Kidney tubule cell (primary cell): ENCODE data around the gene EXOC4.
"Not testable (repeated sequence)": the region's sequence is repeated elsewhere in the genome, so short reads cannot be mapped to it uniquely, and the experiment has no call there.

Source experiments
- DNase-seq: peaks from one replicate; pipeline ENCODE4 v3.0.0-alpha.2; 2018; ENCODE audit warnings: low spot score

EXOC4 gene

DNA sequence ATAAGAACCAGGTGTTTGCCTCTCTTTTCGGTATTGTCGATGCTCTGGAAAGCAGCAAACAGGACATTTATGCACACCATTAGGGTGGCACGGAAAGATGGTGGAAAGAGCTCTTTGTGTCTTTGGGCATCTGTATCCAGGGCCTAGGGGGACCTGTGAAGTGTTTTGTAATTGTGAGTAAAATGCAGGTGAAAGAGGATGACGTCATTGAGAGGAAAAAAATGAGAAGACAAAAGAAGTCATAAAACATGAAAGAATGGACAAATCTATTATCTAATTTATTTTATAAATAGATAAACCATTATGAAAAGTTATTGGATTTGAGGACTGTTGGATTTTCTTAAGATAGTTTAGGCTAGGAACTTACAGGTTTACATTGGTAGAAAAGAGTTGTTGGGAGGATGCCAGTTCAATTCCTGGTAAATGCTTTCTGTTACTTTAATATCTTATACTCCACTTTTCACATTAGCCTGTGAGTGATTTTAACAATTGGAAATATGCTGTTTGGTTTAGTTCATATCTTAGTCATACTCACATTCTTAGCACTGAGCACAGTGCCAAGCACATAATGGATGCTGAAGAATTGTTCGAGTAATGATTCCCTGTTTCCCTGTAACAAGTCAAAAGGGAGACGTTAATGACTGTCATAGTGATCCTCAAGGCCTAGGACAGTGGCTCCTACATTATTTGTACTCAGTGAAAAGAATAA lies 62.6 kb downstream of the EXOC4 start:
- DNase-seq: no peak

DNA sequence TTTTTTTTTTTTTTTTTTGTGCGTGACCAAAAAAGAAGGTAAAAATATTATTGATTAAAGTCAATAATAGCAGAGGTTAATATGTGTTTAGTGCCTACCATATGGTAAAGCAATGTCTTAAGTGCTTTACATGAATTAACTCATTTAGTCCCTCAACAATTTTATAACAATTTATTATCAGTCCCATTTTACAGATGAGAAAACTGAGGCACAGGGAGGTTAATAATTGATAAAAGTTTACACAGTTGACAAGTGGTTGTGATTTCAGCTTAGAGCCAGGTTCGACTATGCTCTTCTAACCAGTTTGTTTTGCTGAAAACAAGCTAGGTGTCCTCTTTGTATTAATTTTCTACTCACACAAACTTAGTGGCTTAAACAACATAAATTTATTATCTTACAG lies 67.0 kb downstream of the EXOC4 start:
- DNase-seq: no peak

DNA sequence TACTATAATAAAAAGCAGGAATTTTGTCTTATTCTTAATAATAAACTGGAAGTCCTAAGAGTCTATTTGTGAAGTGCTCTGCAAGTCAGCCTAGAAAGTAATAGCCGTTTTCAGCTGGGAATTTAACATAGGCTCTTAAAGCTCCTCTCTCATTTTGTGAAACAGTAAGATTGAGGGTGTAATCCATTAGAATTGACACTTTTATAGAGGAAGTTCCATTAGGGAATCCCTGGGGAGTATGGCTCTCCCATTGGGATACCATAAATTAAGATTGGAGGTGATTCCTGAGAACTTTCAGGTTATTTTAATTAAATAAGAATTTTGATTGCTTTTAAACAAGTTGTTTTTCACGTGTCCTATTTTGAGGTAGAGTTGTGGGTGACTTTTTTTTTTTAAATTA lies 68.0 kb downstream of the EXOC4 start:
- DNase-seq: no peak

DNA sequence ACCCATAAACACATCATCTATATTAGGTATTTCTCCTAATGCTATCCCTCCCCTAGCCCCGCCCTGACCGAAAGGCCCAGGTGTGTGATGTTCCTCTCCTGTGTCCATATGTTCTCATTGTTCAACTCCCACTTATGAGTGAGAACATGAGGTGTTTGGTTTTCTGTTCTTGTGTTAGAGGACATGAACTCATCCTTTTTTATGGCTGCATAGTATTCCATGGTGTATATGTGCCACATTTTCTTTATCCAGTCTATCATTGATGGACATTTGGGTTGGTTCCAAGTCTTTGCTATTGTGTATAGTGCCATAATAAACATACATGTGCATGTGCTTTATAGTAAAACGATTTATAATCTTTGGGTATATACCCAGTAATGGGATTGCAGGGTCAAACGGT lies 68.5 kb downstream of the EXOC4 start:
- not testable (repeated sequence) for DNase-seq

DNA sequence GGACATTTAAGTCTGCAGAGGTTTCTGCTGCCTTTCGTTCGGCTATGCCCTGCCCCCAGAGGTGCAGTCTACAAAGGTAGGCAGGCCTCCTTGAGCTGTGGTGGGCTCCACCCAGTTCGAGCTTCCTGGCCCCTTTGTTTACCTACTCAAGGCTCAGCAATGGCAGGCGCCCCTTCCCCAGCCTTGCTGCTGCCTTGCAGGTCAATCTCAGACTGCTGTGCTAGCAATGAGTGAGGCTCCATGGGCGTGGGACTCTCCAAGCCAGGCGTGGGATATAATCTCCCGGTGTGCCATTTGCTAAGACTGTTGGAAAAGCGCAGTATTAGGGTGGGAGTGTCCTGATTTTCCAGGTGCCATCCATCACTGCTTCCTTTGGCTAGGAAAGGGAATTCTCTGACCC lies 73.9 kb downstream of the EXOC4 start:
- not testable (repeated sequence) for DNase-seq

DNA sequence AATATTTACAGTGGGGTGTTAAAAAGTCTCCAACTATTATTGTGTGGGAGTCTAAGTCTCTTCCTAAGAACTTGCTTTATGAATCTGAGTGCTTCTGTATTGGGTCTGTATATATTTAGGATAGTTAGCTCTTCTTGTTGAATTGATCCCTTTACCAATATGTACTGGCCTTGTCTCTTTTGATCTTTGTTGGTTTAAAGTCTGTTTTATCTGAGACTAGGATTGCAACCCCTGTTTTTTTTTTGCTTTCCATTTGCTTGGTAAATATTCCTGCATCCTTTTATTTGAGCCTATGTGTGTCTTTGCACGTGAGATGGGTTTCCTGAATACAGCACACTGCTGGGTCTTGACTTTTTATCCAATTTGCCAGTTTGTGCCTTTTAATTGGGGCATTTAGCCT lies 75.1 kb downstream of the EXOC4 start:
- not testable (repeated sequence) for DNase-seq

DNA sequence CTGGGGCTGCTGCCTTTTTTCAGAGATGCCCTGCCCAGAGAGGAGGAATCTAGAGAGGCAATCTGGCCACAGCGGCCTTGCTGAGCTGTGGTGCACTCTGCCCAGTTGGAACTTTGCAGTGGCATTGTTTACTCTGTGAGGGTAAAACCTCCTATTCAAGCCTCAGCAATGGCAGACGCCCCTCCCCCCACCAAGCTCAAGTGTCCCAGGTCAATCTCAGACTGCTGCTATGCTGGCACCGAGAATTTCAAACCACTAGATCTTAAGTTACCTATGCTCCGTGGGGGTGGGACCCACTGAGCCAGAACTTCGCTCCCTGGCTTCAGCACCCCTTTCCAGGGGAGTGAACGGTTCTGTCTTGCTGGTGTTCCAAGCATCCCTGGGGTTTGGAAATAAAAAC lies 77.2 kb downstream of the EXOC4 start:
- DNase-seq: no peak

DNA sequence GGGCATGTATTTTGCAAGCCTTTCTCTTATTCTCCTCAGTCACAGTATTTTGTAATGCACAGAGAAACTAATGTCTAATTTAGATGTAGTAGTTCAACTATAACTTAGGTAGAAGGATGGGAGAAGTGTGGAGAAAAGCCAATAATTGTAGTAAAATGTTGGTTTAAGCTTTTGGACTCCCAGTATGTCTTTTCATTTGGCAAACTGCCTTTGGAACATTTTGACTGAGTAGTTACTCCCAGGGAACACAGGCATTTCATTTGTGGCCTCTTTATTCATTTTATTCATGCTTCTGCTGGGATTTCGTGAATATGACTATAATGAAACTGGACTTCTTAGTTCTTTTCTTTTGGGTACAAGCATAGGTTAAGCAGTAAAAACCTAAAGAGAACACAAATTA lies 79.0 kb downstream of the EXOC4 start:
- no peak for DNase-seq

DNA sequence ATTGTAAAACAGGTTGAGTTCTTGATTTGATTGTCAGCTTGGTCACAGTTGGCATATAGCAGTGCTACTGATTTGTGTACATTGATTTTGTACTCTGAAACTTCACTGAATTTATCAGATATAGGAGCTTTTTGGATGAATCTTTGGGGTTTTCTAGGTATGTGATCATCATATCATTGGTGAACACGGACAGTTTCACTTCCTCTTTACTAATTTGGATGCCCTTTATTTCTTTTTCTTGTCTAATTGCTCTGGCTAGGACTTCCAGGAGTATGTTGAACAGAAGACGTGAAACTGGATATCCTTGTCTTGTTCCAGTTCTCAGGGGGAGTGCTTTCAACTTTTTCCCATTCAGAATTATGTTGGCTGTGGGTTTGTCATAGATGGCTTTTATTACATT lies 86.9 kb downstream of the EXOC4 start:
- no peak for DNase-seq

DNA sequence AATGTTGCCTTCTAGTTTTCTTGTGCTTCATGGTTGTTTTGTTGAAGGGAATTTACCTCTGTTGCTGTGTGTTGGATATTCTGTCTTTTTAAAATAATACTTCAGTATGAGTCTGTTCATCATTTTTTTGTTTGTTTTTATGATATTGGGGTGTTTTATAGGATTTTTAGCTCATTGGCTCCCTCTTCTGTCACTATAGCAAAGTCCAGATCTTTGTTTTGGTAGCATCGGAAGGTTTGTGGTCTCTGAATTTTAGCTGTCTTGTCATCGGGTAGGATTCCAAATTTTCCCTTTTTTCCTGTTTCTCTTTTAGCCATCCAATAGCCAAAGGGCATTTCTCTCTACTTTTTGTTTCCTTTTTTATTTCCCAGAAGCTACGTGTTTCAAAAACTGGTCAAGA lies 91.4 kb downstream of the EXOC4 start:
- DNase-seq: no peak

DNA sequence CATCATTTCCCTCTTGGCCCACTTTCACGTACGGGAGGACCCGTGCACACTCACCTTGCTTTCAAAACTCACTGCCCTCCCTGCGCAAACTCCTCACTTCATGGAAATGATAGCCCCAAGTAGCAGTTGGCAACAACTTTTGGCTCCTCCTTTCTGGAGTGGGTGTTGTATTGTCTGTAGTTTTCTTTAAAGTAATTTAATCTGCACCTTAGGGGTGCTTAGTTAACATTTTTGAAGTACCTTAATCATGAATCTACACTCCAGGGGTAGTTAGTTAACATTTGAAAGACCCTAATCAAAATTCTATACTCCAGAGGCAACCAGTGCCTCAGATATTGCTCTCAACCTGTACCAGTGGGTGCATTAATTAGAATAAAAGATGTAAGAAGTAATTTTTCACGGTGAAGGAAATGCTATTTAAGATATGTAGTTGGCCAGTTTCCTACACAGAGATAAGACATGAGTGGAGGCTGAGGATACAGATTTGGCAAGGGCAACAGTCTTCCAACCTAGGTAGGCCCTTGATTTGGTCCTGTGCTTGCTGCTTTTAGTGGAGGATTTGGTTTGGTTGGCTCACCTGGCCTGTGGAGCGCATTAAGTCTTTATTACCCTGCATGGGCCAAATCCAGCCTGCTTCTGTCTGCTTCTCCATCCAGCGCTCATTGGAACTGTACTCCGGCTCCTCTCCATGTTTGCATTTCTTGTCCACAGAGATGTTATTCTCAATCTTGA lies 93.0 kb downstream of the EXOC4 start:
- no peak for DNase-seq

DNA sequence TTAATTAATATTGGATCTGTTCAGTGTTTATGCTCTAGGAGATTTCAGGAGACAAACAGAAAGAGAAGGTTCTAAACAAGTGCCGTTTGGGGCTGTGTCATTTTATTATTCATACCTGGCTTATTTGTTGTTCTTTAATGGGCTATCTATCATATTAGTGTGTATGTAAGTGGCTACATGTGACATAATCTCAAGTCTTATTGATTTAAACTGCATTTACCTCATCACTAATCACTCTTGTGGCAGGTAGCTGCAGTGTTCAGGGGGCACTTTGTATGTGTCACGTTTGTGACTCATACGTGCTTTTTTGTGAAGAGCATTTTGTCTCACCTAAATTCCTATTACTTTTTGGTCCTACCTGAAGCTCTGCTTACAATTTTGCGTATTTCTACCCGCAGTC lies 95.4 kb downstream of the EXOC4 start:
- DNase-seq: no peak

DNA sequence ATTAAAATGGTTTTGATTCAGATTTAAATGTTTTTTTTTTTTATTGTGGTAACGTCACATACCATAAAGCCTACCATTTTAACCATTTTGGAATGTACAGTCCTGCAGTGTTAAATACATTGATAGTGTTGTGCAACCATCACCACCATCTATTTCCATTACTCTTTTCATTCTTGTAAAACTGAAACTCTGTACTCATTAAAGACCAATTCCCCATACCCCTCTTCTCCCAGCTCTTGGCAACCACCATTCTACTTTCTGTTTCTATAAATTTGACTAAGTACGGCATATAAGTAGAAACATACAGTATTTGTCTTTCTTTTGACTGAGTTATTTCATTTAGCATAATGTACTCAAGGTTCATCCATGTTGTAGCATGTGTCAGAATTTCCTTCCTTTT lies 96.2 kb downstream of the EXOC4 start:
- no peak for DNase-seq

DNA sequence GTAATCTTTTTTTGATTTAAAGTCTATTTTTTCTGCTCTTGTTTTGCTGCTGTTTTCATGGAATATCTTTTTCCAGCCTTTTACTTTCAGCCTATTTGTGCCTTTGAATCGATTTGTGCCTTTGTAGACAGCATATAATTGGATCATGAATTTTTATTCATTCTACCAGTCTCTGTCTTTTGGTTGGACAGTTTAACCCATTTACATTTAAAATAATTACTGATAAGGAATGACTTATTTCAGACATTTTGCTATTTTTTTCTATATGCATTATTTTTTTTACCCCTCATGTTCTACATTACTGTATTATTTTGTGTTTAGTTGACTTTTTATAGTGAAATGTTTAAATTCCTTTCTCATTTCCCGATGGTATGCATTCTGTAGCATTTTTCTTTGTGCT lies 99.6 kb downstream of the EXOC4 start:
- no peak for DNase-seq

DNA sequence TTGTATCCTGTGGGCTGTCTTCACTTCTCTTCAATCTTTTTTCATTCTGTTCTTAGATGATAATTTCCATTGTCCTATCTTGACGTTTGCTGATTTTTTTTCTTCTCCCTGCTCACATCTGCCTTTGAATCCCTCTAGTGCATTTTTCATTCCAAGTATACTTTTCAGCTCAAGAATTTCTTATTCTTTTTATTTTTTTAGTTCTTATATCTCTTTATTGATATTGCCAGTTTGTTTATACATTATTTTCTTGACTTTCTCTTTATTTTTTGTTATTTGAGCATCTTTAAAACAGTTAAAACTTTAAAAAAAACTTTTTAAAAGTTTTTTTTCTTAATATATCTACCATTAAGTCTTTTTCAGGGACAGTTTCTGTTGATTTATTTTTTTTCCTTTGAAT lies 100.9 kb downstream of the EXOC4 start:
- no peak for DNase-seq

DNA sequence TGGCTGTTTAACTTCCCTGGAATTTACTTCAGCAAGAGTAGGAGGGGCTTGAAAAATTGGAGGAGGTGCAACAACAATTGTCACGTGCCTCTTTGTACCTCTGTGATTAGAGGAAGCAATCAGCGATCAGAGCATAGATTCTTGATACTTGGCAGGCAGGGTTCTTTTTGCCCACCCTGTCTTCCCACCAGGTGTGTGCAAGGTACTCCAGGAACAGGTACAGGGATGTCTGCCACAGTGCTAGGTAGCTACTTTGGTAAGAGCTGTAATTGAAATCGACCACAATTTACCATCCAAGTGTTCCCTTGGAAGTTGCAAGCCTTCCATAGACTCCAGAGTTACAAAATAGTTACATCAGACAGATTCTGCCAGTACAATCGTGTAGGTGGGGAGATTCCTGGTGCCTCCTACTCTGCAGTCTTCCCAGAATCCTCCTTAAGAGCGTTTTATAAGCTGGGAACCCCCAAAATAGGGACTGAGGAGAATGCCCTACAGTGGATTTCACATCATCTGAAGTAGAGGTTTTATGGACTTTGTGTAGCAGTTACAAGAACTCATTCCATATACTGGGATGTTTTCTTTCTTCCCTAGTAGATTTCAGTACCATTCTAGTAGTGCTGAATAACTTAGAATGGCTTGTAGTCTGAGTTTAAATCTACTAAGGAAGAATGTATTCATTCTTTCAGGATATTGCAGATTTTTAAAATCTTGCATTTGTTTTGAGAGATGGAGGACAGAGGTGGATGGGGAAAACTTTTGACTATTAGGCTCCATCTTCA lies 101.9 kb downstream of the EXOC4 start:
- DNase-seq: no peak

DNA sequence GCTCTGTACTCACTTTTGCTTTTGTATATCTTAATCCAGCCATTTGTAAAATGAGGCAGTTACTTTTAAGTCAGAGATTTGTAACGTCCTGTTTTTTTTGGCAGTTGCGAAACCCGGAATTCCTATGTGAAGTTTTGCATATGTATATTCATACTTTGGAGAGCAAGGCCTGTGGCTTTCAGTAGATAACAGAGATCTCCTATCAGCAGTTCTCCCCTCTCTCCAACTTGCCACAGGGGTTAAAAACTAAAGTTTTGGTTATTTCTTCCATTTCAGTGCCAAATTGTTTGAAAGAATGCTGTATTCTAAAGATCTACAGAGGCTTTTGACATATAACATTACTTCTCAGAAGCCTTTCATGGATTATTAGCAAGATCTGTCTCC lies 102.4 kb downstream of the EXOC4 start:
- DNase-seq: no peak

DNA sequence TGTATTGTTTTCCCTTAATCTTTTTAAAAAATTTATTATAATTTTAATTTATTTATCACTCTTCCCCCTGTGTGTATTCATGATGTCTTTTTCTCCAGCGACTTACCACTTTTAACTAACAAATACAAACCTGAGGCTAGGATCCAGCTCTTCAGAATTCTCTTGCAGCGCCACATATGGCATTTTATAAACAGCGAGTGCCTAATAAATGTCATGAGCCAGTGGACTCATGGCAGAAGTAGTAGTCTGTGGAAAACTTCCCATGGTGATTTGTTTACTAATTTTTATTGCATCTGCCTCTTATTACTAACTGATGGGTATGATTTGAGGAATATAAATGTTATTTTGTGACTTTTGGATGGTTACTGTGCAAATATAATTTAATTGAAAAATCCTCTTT lies 102.9 kb downstream of the EXOC4 start:
- no peak for DNase-seq

DNA sequence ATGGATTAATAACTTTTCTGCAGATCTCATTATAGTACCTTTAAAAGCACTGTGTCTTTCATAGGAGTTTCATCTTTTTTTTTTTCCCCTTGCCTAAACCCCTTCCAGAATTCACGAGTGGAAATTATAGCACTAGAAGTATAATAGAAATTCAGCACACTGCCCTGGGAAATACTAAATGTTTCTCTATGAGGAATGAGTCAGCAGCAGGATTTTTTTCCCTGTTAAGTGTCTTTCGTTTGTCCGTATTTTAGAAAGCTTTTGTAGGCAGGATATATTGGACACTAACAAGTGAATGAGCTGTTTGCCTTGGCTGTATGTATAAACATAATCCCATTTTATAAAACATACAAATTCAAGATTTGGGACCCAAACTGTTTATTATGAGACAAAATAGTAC lies 105.8 kb downstream of the EXOC4 start:
- no peak for DNase-seq

DNA sequence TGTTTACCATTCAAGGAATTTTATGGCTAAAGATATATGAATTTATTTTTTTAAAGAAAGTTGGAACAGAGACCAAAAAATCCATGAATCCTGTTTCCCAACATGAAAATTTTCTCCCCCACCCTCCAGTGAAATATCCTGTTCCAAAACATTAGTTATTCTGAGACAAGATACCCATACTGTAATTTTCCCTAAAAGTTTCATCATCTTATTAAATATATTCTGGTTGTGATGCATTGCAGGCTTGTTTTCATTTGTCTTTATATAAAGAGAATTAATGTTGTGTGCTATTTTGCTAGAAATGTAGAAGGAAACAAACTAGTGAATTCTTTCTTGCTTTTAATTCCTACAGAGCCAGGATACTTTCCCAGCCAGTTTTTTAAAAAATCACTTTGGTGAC lies 106.6 kb downstream of the EXOC4 start:
- no peak for DNase-seq

DNA sequence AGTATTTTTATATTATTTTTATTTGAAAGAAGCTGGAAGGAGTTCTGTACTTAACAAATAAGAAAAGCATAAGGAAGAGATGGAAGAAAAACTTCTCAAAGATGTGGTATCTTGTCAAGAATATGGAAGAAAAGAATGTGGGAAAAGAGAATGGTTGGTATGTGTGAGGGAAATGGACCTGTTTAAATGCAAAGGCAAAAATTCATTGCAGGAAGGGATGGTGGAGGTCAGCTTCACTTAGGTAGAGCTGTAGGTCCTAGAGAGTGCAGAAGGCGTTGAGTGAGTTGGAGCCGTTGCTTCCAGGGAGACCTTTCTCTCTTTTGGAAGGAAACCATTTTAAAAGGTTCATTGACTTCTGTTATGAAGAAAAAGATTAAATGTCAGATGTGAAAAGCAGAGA lies 107.3 kb downstream of the EXOC4 start:
- DNase-seq: no peak

DNA sequence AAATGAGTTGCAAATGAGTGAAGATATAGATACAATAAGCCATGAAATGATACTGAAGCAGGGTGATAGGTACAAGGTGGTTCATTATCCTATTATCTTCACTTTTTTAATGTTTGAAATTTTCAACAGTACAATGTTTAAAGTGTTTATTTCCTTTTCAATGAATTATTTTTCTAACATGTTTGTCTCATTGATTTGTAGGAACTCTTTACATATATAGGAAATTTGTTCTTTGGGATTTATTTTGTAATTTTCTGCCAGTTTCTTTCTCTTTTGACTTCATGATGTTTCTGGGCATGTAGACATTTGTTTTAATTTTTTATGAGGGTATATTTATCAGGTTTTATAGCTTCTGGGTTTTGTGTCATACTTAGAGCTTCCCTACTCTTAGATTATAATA lies 108.9 kb downstream of the EXOC4 start:
- no peak for DNase-seq

DNA sequence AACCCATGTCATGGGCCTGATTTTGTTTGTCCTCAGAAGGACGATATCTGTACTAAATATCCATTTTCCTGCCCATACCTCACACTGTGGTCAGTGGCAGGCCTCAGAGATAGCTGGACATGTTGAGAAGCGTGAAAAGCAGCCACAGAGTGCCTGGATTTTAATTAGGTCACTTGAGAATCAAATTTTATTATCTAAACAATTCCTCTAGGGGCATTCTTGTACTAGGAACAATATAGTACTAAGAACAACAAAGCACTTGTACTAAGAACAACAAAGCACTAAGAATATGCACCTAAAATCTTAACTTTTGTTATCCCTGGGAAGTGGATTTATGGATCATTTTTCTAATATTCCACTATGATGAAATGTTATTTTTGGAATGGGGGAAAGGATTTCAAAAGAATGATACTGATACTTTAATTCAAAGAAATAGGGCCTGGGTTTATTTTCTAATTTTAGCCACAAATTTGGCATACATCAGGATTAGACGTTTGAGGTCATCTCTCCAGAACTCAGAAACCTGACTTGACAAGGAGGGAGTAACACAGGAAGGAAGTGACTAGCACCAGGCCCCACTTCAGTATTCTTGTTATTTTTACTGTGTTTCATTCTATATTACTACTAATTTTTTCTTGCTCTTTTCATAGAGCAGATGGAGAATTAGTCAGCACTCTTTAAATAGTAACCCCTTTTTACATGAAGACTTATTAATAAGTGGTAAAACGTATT lies 112.2 kb downstream of the EXOC4 start:
- no peak for DNase-seq
